Activated naive CD8-positive, alpha-beta T cell treated with anti-CD3 and anti-CD28 coated beads for 36 hours (primary cell): Measurements from ENCODE around the gene PRTN3. TPM values are rescaled to one million over a fixed set of nuclear protein-coding genes. Genes with fewer than 3 reads are reported as not detected.
"Not testable (repeated sequence)": the region's sequence is repeated elsewhere in the genome, so short reads cannot be mapped to it uniquely, and the experiment has no call there.

ENCODE experiments used
- DNase-seq: peaks from one replicate; pipeline ENCODE4 v3.0.0; 2021
- H3K27ac Mint-ChIP-seq: one replicate; pipeline ENCODE4 v1.8.0; 2022; ENCODE audit warnings: mild to moderate bottlenecking, moderate library complexity, mixed read lengths
- H3K27me3 Mint-ChIP-seq: one replicate; pipeline ENCODE4 v1.8.0; 2022; ENCODE audit warnings: mild to moderate bottlenecking, mixed read lengths
- H3K36me3 Mint-ChIP-seq: one replicate; pipeline ENCODE4 v1.8.0; 2021; ENCODE audit warnings: mild to moderate bottlenecking, mixed read lengths
- H3K4me1 Mint-ChIP-seq: one replicate; pipeline ENCODE4 v1.8.0; 2021; ENCODE audit warnings: mixed read lengths
- H3K4me3 Mint-ChIP-seq: one replicate; pipeline ENCODE4 v1.8.0; 2022; ENCODE audit warnings: mild to moderate bottlenecking, moderate library complexity, mixed read lengths
- H3K9me3 Mint-ChIP-seq: one replicate; pipeline ENCODE4 v1.8.0; 2022; ENCODE audit warnings: mixed read lengths
- total RNA-seq, 2 experiments: library from RNA; stranded (reverse); gene quantifications; one replicate each; pipeline ENCODE4 v1.2.3, GENCODE V29; 2021

Gene PRTN3
- total RNA-seq, 2 experiments from 2014 or later, result not detected

GRCh38 chr19:844546-844971 lies 3.8 kb downstream of the PRTN3 start:
- Mint-ChIP-seq H3K4me3 (no peak overlapping the region), H3K27ac (no peak overlapping the region), H3K4me1 (peaks cover 3% of the 10 kb centered on the region), H3K27me3 (peaks cover 66% of the 10 kb centered on the region), H3K36me3 (no peaks in the 10 kb centered on the region), H3K9me3 (peaks cover 3% of the 10 kb centered on the region)
- DNase-seq, result no peak

DNA sequence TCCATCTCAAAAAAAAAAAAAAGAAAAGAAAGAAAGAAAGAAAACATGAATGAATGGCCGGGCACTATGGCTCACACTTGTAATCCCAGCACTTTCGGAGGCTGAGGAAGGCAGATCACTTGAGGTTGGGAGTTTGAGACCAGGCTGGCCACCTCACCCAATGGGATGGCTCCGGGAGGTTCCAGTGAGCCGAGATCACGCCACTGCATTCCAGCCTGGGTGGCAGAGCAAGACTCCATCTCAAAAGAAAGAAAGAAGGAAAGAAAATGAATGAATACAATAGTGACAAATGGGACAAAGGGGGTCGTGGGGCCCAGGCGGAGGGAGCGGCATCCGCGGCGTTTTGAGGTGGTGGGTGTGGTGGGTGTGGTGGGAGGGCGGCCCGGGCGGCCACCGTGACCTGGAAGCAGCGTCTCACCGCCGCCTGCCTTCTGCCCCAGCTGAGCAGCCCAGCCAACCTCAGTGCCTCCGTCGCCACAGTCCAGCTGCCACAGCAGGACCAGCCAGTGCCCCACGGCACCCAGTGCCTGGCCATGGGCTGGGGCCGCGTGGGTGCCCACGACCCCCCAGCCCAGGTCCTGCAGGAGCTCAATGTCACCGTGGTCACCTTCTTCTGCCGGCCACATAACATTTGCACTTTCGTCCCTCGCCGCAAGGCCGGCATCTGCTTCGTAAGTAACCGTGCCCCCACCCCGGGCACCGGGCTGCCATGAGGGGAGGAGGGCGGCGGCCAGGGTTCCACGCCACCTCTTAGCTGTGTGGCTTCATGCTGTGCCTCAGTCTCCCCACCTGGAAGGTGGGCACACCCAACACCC lies 5.1 kb downstream of the PRTN3 start:
- H3K36me3 Mint-ChIP-seq, result no peaks in the 10 kb centered on the region

DNA sequence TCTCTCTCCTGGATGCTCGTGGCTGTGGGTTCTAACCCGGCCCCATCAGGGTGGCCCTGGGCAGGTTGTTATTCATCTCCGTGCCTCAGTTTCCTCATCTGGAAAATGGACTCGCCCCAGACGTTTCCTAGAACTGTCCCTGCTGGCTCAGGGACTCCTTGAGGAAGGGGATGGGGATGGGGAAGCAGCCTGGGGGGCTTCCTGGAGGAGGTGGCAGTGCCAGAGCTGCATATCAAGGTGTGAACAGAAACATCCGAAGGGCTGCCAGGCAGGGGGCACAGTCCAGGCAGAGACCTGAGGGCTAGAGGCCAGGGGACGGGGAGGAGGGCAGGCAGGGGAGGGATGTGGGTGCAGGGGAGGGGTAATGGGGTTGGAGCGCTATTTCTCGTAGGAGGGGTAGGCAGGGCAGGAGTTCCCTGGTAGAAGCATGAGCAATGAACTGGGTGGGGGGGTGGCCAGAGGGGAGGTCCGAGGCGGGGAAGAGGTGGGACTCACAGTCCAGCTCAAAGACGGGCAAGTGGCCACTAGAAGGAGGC lies 7.7 kb downstream of the PRTN3 start:
- DNase-seq, result no peak
- Mint-ChIP-seq H3K4me1 (peaks cover 3% of the 10 kb centered on the region), H3K27ac (no peak overlapping the region), H3K36me3 (no peaks in the 10 kb centered on the region), H3K27me3 (peaks cover 74% of the 10 kb centered on the region), H3K4me3 (no peak overlapping the region), H3K9me3 (no peaks in the 10 kb centered on the region)

More for the DNA sequence above, 5.1 kb downstream of the PRTN3 start:
- H3K4me3 Mint-ChIP-seq, result no peak overlapping the region
- peaks cover 3% of the 10 kb centered on the region for H3K4me1 Mint-ChIP-seq
- DNase-seq, result no peak
- peaks cover 80% of the 10 kb centered on the region for H3K27me3 Mint-ChIP-seq
- H3K27ac Mint-ChIP-seq, result no peak overlapping the region
- H3K9me3 Mint-ChIP-seq, result peaks cover 3% of the 10 kb centered on the region

DNA sequence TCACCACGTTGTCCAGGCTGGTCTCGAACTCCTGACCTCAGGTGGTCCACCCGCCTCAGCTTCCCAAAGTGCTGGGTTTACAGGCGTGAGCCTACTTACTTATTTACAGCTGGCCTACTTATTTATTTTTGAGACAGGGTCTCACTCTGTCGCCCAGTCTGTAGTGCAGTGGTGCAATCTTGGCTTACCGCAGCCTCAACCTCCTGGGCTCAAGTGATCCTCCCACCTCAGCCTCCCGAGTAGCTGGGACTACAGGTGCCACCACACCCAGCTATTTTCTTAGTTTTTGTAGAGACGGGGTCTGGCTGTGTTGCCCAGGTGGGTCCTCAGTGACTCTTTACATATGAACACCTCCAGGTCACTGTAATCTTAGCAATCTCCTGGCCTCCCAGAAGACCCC lies 8.4 kb downstream of the PRTN3 start:
- not testable (repeated sequence) for H3K27ac Mint-ChIP-seq, H3K36me3 Mint-ChIP-seq, DNase-seq, H3K4me3 Mint-ChIP-seq, H3K9me3 Mint-ChIP-seq, H3K4me1 Mint-ChIP-seq
- H3K27me3 Mint-ChIP-seq, result peaks cover 74% of the 10 kb centered on the region

- no peak overlapping the region for H3K4me3 Mint-ChIP-seq
- peaks cover 62% of the 10 kb centered on the region for H3K27me3 Mint-ChIP-seq
Observed at GRCh38 chr19:850221-850978, 9.6 kb downstream of the PRTN3 start.

DNA sequence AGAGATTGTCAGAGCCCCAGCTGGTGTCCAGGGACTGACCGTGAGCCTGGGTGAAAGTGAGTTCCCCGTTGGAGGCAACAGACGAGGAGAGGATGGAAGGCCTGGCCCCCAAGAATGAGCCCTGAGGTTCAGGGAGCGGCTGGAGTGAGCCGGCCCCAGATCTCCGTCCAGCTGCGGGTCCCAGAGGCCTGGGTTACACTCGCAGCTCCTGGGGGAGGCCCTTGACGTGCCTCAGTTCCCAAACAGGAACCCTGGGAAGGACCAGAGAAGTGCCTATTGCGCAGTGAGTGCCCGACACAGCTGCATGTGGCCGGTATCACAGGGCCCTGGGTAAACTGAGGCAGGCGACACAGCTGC lies 10.2 kb downstream of the PRTN3 start:
- Mint-ChIP-seq H3K36me3 (no peaks in the 10 kb centered on the region), H3K9me3 (no peaks in the 10 kb centered on the region), H3K27ac (no peak overlapping the region), H3K27me3 (peaks cover 57% of the 10 kb centered on the region), H3K4me3 (no peak overlapping the region), H3K4me1 (no peaks in the 10 kb centered on the region)
- DNase-seq, result no peak

More at GRCh38 chr19:850221-850978, 9.6 kb downstream of the PRTN3 start:
- Mint-ChIP-seq H3K36me3 (no peaks in the 10 kb centered on the region), H3K9me3 (no peaks in the 10 kb centered on the region), H3K4me1 (no peaks in the 10 kb centered on the region), H3K27ac (no peak overlapping the region)
- no peak for DNase-seq

GRCh38 chr19:852136-853013 lies 11.6 kb downstream of the PRTN3 start, which contains the start of gene ELANE:
TSS of gene ELANE (plus strand) at chr19:852303. CDS start at chr19:852329, 26 bp downstream.
- Mint-ChIP-seq H3K27me3 (peaks cover 46% of the 10 kb centered on the region), H3K27ac (no peak within 1 kb of the TSS), H3K4me3 (no peak within 1 kb of the TSS), H3K9me3 (no peaks in the 10 kb centered on the region), H3K4me1 (no peaks in the 10 kb centered on the region), H3K36me3 (no peaks in the 10 kb centered on the region)
- DNase-seq, result no peak

DNA sequence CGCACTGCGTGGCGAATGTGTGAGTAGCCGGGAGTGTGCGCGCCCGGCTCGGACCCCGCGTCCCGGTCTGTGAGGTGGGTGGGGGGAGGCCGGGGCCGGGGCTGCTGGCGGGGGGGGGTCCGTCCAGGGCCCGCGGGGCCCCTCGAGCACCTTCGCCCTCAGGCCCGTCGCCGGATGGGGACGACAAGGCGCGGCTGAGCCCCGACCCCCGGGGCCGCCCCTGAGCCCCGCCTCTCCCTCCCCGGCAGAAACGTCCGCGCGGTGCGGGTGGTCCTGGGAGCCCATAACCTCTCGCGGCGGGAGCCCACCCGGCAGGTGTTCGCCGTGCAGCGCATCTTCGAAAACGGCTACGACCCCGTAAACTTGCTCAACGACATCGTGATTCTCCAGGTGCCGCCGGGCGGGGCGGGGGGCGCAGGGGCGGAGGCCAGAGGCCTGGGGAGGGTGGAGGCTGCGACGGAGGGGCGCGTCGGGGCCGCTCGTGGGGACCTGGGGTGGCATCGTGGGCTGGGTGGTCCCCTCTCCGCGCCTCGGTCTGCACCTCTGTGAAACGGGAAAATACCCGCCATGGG lies 12.3 kb downstream of the PRTN3 start:
- Mint-ChIP-seq H3K27me3 (peaks cover 44% of the 10 kb centered on the region), H3K36me3 (no peaks in the 10 kb centered on the region), H3K4me1 (no peaks in the 10 kb centered on the region), H3K27ac (no peak overlapping the region), H3K4me3 (no peak overlapping the region), H3K9me3 (no peaks in the 10 kb centered on the region)
- DNase-seq, result no peak

DNA sequence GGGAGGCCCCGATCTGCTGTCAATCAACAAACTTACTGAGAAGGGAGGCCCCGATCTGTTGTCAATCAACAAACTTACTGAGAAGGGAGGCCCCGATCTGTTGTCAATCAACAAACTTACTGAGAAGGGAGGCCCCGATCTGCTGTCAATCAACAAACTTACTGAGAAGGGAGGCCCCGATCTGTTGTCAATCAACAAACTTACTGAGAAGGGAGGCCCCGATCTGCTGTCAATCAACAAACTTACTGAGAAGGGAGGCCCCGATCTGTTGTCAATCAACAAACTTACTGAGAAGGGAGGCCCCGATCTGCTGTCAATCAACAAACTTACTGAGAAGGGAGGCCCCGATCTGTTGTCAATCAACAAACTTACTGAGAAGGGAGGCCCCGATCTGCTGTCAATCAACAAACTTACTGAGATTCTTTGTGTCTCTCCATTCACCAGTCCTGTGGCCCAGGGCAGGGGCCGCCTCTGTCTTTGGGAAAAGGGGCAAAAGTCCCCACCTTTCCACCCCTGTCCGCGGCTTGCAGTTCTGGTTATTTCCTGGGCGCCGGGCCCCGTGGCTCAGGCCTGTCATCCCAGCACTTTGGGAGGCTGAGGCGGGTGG lies 12.9 kb downstream of the PRTN3 start:
- H3K27ac Mint-ChIP-seq, H3K4me1 Mint-ChIP-seq, DNase-seq, H3K9me3 Mint-ChIP-seq, H3K4me3 Mint-ChIP-seq, H3K36me3 Mint-ChIP-seq: not testable (repeated sequence)
- H3K27me3 Mint-ChIP-seq, result peaks cover 44% of the 10 kb centered on the region

DNA sequence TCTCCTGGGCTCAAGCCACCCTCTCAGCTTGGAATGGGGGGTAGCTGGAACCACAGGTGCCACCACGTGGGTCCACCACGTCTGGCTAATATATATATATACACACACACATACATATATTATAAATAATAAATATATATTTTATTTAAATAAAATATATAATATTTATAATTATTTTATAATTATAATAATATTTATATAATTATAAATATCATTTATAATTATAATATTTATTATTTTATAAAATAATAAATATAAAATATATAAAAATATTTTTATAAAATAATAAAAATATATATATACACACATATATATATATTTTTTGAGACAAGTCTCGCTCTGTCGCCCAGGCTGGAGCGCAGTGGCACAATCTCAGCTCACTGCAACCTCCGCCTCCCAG lies 13.8 kb downstream of the PRTN3 start:
- Mint-ChIP-seq H3K9me3 (no peaks in the 10 kb centered on the region), H3K36me3 (no peaks in the 10 kb centered on the region), H3K27me3 (peaks cover 37% of the 10 kb centered on the region), H3K4me3 (no peak overlapping the region), H3K4me1 (no peaks in the 10 kb centered on the region), H3K27ac (no peak overlapping the region)
- no peak for DNase-seq

- Mint-ChIP-seq H3K27me3 (peaks cover 36% of the 10 kb centered on the region), H3K36me3 (no peaks in the 10 kb centered on the region), H3K27ac (no peak overlapping the region), H3K4me1 (no peaks in the 10 kb centered on the region), H3K4me3 (no peak overlapping the region), H3K9me3 (no peaks in the 10 kb centered on the region)
- DNase-seq, result no peak
Observed at GRCh38 chr19:855142-855541, 14.3 kb downstream of the PRTN3 start.

DNA sequence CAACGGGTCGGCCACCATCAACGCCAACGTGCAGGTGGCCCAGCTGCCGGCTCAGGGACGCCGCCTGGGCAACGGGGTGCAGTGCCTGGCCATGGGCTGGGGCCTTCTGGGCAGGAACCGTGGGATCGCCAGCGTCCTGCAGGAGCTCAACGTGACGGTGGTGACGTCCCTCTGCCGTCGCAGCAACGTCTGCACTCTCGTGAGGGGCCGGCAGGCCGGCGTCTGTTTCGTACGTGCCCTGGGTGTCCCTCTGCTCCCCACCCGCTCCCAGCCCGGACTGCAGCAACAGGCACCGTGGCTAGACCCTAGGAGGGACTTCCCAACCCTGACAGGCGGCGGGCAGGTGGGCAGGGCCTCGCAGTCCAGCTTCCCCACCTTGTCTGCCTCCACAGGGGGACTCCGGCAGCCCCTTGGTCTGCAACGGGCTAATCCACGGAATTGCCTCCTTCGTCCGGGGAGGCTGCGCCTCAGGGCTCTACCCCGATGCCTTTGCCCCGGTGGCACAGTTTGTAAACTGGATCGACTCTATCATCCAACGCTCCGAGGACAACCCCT lies 14.8 kb downstream of the PRTN3 start:
- no peaks in the 10 kb centered on the region for H3K4me1 Mint-ChIP-seq
- H3K27me3 Mint-ChIP-seq, result peaks cover 32% of the 10 kb centered on the region
- no peak for DNase-seq
- no peak overlapping the region for H3K4me3 Mint-ChIP-seq
- H3K27ac Mint-ChIP-seq, result no peak overlapping the region
- no peaks in the 10 kb centered on the region for H3K36me3 Mint-ChIP-seq
- H3K9me3 Mint-ChIP-seq, result no peaks in the 10 kb centered on the region

GRCh38 chr19:858284-858683 lies 17.5 kb downstream of the PRTN3 start:
- H3K4me3 Mint-ChIP-seq, result no peak overlapping the region

More at GRCh38 chr19:858284-858683, 17.5 kb downstream of the PRTN3 start:
- H3K4me1 Mint-ChIP-seq, result peaks cover 7% of the 10 kb centered on the region
- no peak overlapping the region for H3K27ac Mint-ChIP-seq
- H3K27me3 Mint-ChIP-seq, result peaks cover 21% of the 10 kb centered on the region
- H3K9me3 Mint-ChIP-seq, result no peaks in the 10 kb centered on the region
- no peak for DNase-seq
- H3K36me3 Mint-ChIP-seq, result no peaks in the 10 kb centered on the region
